ENCODE results near the gene S100A5. TPM values are rescaled to one million over a fixed set of nuclear protein-coding genes. Genes with fewer than 3 reads are reported as not detected.
"Not testable (repeated sequence)": the region's sequence is repeated elsewhere in the genome, so short reads cannot be mapped to it uniquely, and the experiment has no call there.

Gene S100A5
- total RNA-seq, 1 donor from 2014 or later: not detected

DNA sequence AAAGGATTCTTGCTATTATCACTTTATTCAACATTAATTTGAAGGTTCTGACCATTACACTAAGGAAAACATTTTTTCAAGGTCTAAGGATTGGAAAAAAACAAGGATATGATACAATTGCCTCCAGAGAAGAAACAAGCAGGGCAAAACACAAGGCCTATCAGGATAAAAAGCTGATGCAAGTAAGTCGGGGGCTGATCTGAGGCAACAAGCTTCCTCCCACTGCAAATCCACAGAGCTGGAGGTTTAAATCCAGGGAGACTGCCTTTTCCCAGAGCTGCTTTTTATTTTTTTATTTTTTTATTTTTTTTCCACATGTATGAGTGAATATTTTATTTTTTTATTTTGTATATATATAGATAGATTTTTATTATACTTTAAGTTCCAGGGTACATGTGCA lies 44.3 kb upstream of the S100A5 start:
- Mint-ChIP-seq H3K4me1 (ENCODE audit: low read depth) (peaks cover 8% of the 10 kb centered on the region), H3K27ac (no peak overlapping the region), H3K9me3 (ENCODE audit: low read depth) (no peaks in the 10 kb centered on the region)

GRCh38 chr1:153583976-153584375 lies 43.2 kb upstream of the S100A5 start:
- no peak overlapping the region for H3K4me3 Mint-ChIP-seq (ENCODE audit: low read depth)
- TF ChIP-seq CTCF (IDR thresholded peaks at IDR 0.05; ENCODE audit: unreplicated experiment): no peak
- no peaks in the 10 kb centered on the region for H3K36me3 Mint-ChIP-seq (ENCODE audit: insufficient read depth)
- no peak overlapping the region for H3K27ac Mint-ChIP-seq
- no peaks in the 10 kb centered on the region for H3K9me3 Mint-ChIP-seq (ENCODE audit: low read depth)
- no peak for DNase-seq (ENCODE audit: low spot score, unreplicated experiment)
- peaks cover 8% of the 10 kb centered on the region for H3K4me1 Mint-ChIP-seq (ENCODE audit: low read depth)
- no peaks in the 10 kb centered on the region for H3K27me3 Mint-ChIP-seq

More for the DNA sequence above, 44.3 kb upstream of the S100A5 start:
- no peak overlapping the region for H3K4me3 Mint-ChIP-seq (ENCODE audit: low read depth)
- TF ChIP-seq CTCF (IDR thresholded peaks at IDR 0.05; ENCODE audit: unreplicated experiment): no peak
- no peaks in the 10 kb centered on the region for H3K36me3 Mint-ChIP-seq (ENCODE audit: insufficient read depth)
- H3K27me3 Mint-ChIP-seq: no peaks in the 10 kb centered on the region
- DNase-seq (ENCODE audit: low spot score, unreplicated experiment): no peak

DNA sequence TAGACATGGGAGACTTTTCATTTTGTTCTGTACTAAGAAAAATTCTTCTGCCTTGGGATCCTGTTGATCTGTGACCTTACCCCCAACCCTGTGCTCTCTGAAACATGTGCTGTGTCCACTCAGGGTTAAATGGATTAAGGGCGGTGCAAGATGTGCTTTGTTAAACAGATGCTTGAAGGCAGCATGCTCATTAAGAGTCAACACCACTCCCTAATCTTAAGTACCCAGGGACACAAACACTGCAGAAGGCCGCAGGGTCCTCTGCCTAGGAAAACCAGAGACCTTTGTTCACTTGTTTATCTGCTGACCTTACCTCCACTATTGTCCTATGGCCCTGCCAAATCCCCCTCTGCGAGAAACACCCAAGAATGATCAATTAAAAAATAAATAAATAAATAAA lies 42.8 kb upstream of the S100A5 start:
- not testable (repeated sequence) for H3K36me3 Mint-ChIP-seq (ENCODE audit: insufficient read depth); H3K4me3 Mint-ChIP-seq (ENCODE audit: low read depth); H3K27ac Mint-ChIP-seq; H3K9me3 Mint-ChIP-seq (ENCODE audit: low read depth); H3K4me1 Mint-ChIP-seq (ENCODE audit: low read depth); DNase-seq (ENCODE audit: low spot score, unreplicated experiment); H3K27me3 Mint-ChIP-seq

DNA sequence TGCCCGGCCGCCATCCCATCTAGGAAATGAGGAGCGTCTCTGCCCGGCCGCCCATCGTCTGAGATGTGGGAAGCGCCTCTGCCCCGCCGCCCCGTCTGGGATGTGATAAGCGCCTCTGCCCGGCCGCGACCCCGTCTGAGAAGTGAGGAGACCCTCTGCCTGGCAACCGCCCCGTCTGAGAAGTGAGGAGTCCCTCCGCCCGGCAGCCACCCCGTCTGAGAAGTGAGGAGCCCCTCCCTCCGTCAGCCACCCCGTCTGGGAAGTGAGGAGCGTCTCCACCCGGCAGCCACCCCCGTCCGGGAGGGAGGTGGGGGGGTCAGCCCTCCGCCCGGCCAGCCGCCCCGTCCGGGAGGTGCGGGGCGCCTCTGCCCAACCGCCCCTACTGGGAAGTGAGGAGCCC lies 42.1 kb upstream of the S100A5 start:
- not testable (repeated sequence) for H3K9me3 Mint-ChIP-seq (ENCODE audit: low read depth); DNase-seq (ENCODE audit: low spot score, unreplicated experiment); H3K27me3 Mint-ChIP-seq; H3K27ac Mint-ChIP-seq; H3K36me3 Mint-ChIP-seq (ENCODE audit: insufficient read depth); H3K4me3 Mint-ChIP-seq (ENCODE audit: low read depth)
- H3K4me1 Mint-ChIP-seq (ENCODE audit: low read depth): peaks cover 12% of the 10 kb centered on the region

DNA sequence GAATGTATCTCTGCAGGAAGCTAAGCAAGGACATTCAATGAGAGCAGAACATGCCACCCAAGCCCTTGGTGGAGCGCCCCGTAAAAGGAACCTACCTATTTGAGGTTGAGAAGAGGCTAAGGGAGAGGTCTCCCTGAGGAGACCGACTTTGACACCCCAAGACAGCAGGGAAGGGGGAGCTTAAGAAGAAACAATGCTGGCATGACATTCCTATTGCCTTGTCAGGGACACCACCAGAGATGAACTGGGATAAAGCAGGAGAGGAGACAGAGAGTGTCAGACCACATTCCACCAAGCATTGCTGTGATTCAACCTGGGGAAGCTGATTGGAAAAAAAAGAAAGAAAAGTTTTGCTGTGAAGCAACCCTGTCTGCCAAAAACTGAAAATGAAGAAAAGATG lies 38.2 kb upstream of the S100A5 start:
- Mint-ChIP-seq H3K4me3 (ENCODE audit: low read depth) (no peak overlapping the region), H3K27ac (no peak overlapping the region), H3K4me1 (ENCODE audit: low read depth) (peaks cover 8% of the 10 kb centered on the region), H3K9me3 (ENCODE audit: low read depth) (no peaks in the 10 kb centered on the region), H3K27me3 (peaks cover 6% of the 10 kb centered on the region), H3K36me3 (ENCODE audit: insufficient read depth) (no peaks in the 10 kb centered on the region)
- TF ChIP-seq CTCF (IDR thresholded peaks at IDR 0.05; ENCODE audit: unreplicated experiment): no peak
- no peak for DNase-seq (ENCODE audit: low spot score, unreplicated experiment)

- peaks cover 6% of the 10 kb centered on the region for H3K27me3 Mint-ChIP-seq
- H3K4me3 Mint-ChIP-seq (ENCODE audit: low read depth): no peak overlapping the region
- no peak overlapping the region for H3K27ac Mint-ChIP-seq
- H3K4me1 Mint-ChIP-seq (ENCODE audit: low read depth): peaks cover 6% of the 10 kb centered on the region
- no peak for DNase-seq (ENCODE audit: low spot score, unreplicated experiment)
- H3K36me3 Mint-ChIP-seq (ENCODE audit: insufficient read depth): no peaks in the 10 kb centered on the region
- H3K9me3 Mint-ChIP-seq (ENCODE audit: low read depth): no peaks in the 10 kb centered on the region
- no peak for TF ChIP-seq CTCF (IDR thresholded peaks at IDR 0.05; ENCODE audit: unreplicated experiment)
Measured at GRCh38 chr1:153578490-153578889, 37.8 kb upstream of the S100A5 start.

Measured in progenitor cell of endocrine pancreas (in vitro differentiated cells).